Measurements from ENCODE around the gene WIZ. TPM values are rescaled to one million over a fixed set of nuclear protein-coding genes. Genes with fewer than 3 reads are reported as not detected.

The WIZ gene
- total and polyA plus RNA-seq, 2 donors (not counting 1 experiment from before 2014, with no cell fraction given) = 15.0 to 24.8 TPM

DNA sequence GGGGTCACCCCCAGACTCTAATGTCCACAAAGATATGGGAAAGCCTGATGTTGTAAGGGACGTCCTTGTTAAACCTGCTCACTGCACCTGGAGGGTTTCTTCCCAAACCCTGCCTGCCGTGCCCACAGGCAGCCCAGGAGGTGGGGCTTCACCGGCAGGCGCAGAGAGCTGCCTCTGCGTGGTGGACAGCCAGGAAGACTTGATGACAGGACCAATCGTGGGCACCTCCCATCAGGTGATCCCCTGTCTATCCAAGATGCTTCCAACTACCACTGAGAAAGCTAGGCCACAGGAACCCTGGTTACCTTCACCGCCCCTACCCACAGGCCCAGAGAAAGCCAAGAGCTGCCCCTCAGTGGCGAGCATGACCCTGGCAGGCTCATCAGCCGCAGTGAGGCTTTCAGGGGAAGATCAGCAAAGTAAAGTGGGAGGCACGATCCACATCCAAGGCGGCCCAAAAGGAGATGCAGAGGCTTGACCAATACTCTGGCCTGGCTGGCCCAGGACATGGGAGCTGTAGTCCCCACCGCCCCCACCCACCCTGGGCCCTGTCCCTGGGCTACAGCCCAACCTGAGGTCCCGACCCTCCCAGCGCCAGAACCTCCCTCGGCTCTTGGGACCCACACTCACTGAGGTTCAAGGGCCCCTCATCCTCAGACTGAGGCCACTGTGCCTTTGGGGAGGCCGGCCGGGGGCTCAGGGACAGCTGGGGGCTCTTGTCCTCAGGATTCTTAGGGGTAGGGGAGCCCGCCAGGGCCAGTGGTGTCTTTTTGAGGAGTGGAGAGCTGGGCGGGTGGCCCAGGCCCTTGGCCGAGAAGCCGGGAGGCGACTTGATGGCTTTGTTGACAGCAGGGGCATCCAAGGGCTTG lies 20.6 kb downstream of the WIZ start:
- Histone ChIP-seq H3K9ac (ENCODE audit: low read length) (no peak overlapping the region), H3K36me3 (replicated peaks in 1 of 2; ENCODE audit: control extremely low read depth in 1 of 2, control insufficient read depth in 1 of 2, extremely low read depth in 1 of 2, insufficient read depth in 2 of 2, low read length in 1 of 2) (peaks cover 0 to 29% of the 10 kb centered on the region in 2 experiments), H3K27ac (ENCODE audit: low read length in 2 of 2) (no peak overlapping the region), H3K4me2 (replicated peaks; ENCODE audit: low read depth, low read length, poor library complexity, severe bottlenecking) (no peak overlapping the region), H4K20me1 (ENCODE audit: control insufficient read depth, insufficient read depth, low read length, poor library complexity, severe bottlenecking) (peaks cover 50% of the 10 kb centered on the region), H3K9me3 (ENCODE audit: control extremely low read depth in 1 of 3, control insufficient read depth in 2 of 3, insufficient read depth in 1 of 3, low read length in 2 of 3) (peaks cover 0 to 7% (median 0%) of the 10 kb centered on the region in 3 donors), H3K4me1 (ENCODE audit: control insufficient read depth in 2 of 2, insufficient read depth in 2 of 2, low read length in 2 of 2) (peaks cover 24 to 32% of the 10 kb centered on the region in 2 donors), H3K27me3 (replicated peaks in 1 of 4; ENCODE audit: control extremely low read depth in 1 of 4, control insufficient read depth in 3 of 4, insufficient read depth in 4 of 4, low read length in 3 of 4) (no peaks in the 10 kb centered on the region), H3K79me2 (ENCODE audit: control insufficient read depth, insufficient read depth, low read length) (peaks cover 37% of the 10 kb centered on the region), H2AFZ (ENCODE audit: insufficient read depth, low read depth, low read length, poor library complexity, severe bottlenecking) (no peak overlapping the region), H3K4me3 (ENCODE audit: control extremely low read depth in 1 of 5, extremely low read depth in 1 of 5, insufficient read depth in 1 of 5, low read depth in 2 of 5, low read length in 4 of 5) (no peak overlapping the region)
- TF ChIP-seq, protein P1, sequence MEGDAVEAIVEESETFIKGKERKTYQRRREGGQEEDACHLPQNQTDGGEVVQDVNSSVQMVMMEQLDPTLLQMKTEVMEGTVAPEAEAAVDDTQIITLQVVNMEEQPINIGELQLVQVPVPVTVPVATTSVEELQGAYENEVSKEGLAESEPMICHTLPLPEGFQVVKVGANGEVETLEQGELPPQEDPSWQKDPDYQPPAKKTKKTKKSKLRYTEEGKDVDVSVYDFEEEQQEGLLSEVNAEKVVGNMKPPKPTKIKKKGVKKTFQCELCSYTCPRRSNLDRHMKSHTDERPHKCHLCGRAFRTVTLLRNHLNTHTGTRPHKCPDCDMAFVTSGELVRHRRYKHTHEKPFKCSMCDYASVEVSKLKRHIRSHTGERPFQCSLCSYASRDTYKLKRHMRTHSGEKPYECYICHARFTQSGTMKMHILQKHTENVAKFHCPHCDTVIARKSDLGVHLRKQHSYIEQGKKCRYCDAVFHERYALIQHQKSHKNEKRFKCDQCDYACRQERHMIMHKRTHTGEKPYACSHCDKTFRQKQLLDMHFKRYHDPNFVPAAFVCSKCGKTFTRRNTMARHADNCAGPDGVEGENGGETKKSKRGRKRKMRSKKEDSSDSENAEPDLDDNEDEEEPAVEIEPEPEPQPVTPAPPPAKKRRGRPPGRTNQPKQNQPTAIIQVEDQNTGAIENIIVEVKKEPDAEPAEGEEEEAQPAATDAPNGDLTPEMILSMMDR (IDR thresholded peaks at IDR 0.05) = no peak
- no peak for TF ChIP-seq EZH2 (IDR thresholded peaks at IDR 0.05; ENCODE audit: borderline replicate concordance, insufficient read depth, low read depth, low read length, poor library complexity, severe bottlenecking)
- H3K27me3 Mint-ChIP-seq = no peaks in the 10 kb centered on the region
- 98% methylated on average over 22 of the region's 22 CpGs for WGBS (ENCODE audit: insufficient coverage)
- no peak for ATAC-seq (ENCODE audit: low read depth)
- no peak overlapping the region for H3K27ac Mint-ChIP-seq
- intact Hi-C loops (cut with micrococcal nuclease) = no loop called here
- no peaks in the 10 kb centered on the region for H3K9me3 Mint-ChIP-seq (ENCODE audit: insufficient read depth)
- ChIA-PET POLR2A (no interaction called here), CTCF (interaction anchor here (2.4 kb wide), 1 partner anchor 10 kb away, joined by 13 read pairs; the partner anchor contains the start of gene AKAP8L)
- H3K4me3 Mint-ChIP-seq = no peak overlapping the region
- peaks cover 29% of the 10 kb centered on the region for H3K4me1 Mint-ChIP-seq
- no peak for DNase-seq

DNA sequence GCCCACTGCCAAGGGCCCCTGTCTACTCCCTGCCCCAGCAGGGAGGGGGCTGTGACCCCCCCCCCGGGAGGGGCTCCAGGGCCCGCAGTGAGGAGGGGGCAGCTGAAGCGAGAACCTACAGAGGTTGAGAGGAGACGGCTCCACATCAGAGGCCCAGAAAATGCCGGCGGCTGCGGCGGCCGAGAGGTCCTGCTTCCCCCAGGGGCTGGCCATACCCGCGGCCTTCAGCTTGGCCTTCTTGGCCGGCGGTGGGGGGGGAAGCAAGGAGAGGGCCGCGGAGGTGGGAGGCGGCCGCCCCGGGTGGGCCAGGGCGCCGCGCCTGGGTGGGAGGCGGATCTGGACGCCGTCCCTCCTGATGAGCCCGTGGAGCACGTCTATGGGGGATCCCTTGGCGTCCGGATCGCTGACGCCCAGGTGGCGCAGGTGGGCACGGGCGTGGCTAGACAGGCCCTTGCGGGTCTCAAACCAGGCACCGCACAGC lies 21.7 kb downstream of the WIZ start:
- H4K20me1 ChIP-seq (ENCODE audit: control insufficient read depth, insufficient read depth, low read length, poor library complexity, severe bottlenecking) = peaks cover 50% of the 10 kb centered on the region
- Mint-ChIP-seq H3K4me3 (no peak overlapping the region), H3K9me3 (ENCODE audit: insufficient read depth) (no peaks in the 10 kb centered on the region), H3K27ac (no peak overlapping the region), H3K27me3 (no peaks in the 10 kb centered on the region), H3K4me1 (peaks cover 24% of the 10 kb centered on the region)
- H3K9ac ChIP-seq (ENCODE audit: low read length) = no peak overlapping the region
- ChIA-PET CTCF (interaction anchor here (0.7 to 2.4 kb wide), 3 partner anchors 9 to 127 kb away, joined by 3 to 13 read pairs (median 3); partner anchors contain the start of gene AKAP8L), POLR2A (no interaction called here)
- H3K9me3 ChIP-seq (ENCODE audit: control extremely low read depth in 1 of 3, control insufficient read depth in 2 of 3, insufficient read depth in 1 of 3, low read length in 2 of 3) = peaks cover 0 to 8% (median 0%) of the 10 kb centered on the region in 3 donors
- H3K4me1 ChIP-seq (ENCODE audit: control insufficient read depth in 2 of 2, insufficient read depth in 2 of 2, low read length in 2 of 2) = peaks cover 19 to 25% of the 10 kb centered on the region in 2 donors
- H3K4me2 ChIP-seq (replicated peaks; ENCODE audit: low read depth, low read length, poor library complexity, severe bottlenecking) = no peak overlapping the region
- no peaks in the 10 kb centered on the region for H3K27me3 ChIP-seq (replicated peaks in 1 of 4; ENCODE audit: control extremely low read depth in 1 of 4, control insufficient read depth in 3 of 4, insufficient read depth in 4 of 4, low read length in 3 of 4)
- WGBS (ENCODE audit: insufficient coverage) = 97% methylated on average over 31 of the region's 35 CpGs
- ATAC-seq (ENCODE audit: low read depth) (no peak), DNase-seq (no peak)
- no peak overlapping the region for H3K4me3 ChIP-seq (ENCODE audit: control extremely low read depth in 1 of 5, extremely low read depth in 1 of 5, insufficient read depth in 1 of 5, low read depth in 2 of 5, low read length in 4 of 5)
- H3K36me3 ChIP-seq (replicated peaks in 1 of 2; ENCODE audit: control extremely low read depth in 1 of 2, control insufficient read depth in 1 of 2, extremely low read depth in 1 of 2, insufficient read depth in 2 of 2, low read length in 1 of 2) = peaks cover 2 to 41% of the 10 kb centered on the region in 2 experiments
- intact Hi-C loops (cut with micrococcal nuclease) = no loop called here
- no peak overlapping the region for H3K27ac ChIP-seq (ENCODE audit: low read length in 2 of 2)
- peaks cover 37% of the 10 kb centered on the region for H3K79me2 ChIP-seq (ENCODE audit: control insufficient read depth, insufficient read depth, low read length)
- TF ChIP-seq, protein P1 (IDR thresholded peaks at IDR 0.05) = no peak
- TF ChIP-seq EZH2 (IDR thresholded peaks at IDR 0.05; ENCODE audit: borderline replicate concordance, insufficient read depth, low read depth, low read length, poor library complexity, severe bottlenecking) = no peak
- no peak overlapping the region for H2AFZ ChIP-seq (ENCODE audit: insufficient read depth, low read depth, low read length, poor library complexity, severe bottlenecking)

All from B cell (primary cell).